ENCODE results near the gene IGF1R. TPM values are rescaled to one million over a fixed set of nuclear protein-coding genes. Genes with fewer than 3 reads are reported as not detected.

The IGF1R gene
- total and polyA plus RNA-seq, 2 of the 8 experiments (the other 6 are each of a cell fraction or from before 2014, with no cell fraction given) = 32.9 to 109 TPM

GRCh38 chr15:98649472-98650416 is 1.4 kb downstream of the IGF1R start (continued):
- TF ChIP-seq JUND (IDR thresholded peaks at IDR 0.05; ENCODE audit: low read length) (no peak), SIN3A (conservative IDR thresholded peaks at IDR 0.05 in 1 of 2, IDR thresholded peaks at IDR 0.05 in 1 of 2; ENCODE audit: low read depth in 1 of 2, low read length in 2 of 2) (peak in 1 of 2 experiments; percentile 59; a peak in 2 of 4 replicates), CTCF (IDR thresholded peaks at IDR 0.05; ENCODE audit: control extremely low read depth in 1 of 3, insufficient read depth in 1 of 3, low read depth in 1 of 3, low read length in 3 of 3) (no peak), GABPA (IDR thresholded peaks at IDR 0.05; ENCODE audit: borderline replicate concordance, insufficient read depth, low read length) (no peak), JUN (IDR thresholded peaks at IDR 0.05; ENCODE audit: low read depth, low read length) (no peak), GTF2F1 (IDR thresholded peaks at IDR 0.05; ENCODE audit: borderline replicate concordance, low read depth, low read length) (no peak), POLR2A (IDR thresholded peaks at IDR 0.05; ENCODE audit: control extremely low read depth in 1 of 2, low read depth in 2 of 2, low read length in 2 of 2) (no peak), RNF2 (IDR thresholded peaks at IDR 0.05; ENCODE audit: borderline replicate concordance, low read depth, low read length, missing control alignments, poor library complexity, severe bottlenecking) (no peak), RAD21 (IDR thresholded peaks at IDR 0.05 in 1 of 2, conservative IDR thresholded peaks at IDR 0.05 in 1 of 2; ENCODE audit: low read depth in 2 of 2, low read length in 2 of 2) (no peak), HDAC6 (IDR thresholded peaks at IDR 0.05; ENCODE audit: low read depth, low read length) (no peak), CHD1 (IDR thresholded peaks at IDR 0.05; ENCODE audit: low read depth, low read length) (no peak), TEAD4 (IDR thresholded peaks at IDR 0.05; ENCODE audit: low read depth, low read length) (no peak)
